GDM1 (cell line): ENCODE results near the gene ELOVL3.
A peak's percentile ranks its signal among the peaks of the same experiment; 100 is the strongest.
"Not testable (repeated sequence)": the region's sequence is repeated elsewhere in the genome, so short reads cannot be mapped to it uniquely, and the experiment has no call there.

Experiments used
- DNase-seq: peaks from one replicate; lab custom pipeline; 2025; lab: John Stamatoyannopoulos, UW

ELOVL3 gene, protein sequence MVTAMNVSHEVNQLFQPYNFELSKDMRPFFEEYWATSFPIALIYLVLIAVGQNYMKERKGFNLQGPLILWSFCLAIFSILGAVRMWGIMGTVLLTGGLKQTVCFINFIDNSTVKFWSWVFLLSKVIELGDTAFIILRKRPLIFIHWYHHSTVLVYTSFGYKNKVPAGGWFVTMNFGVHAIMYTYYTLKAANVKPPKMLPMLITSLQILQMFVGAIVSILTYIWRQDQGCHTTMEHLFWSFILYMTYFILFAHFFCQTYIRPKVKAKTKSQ

DNA sequence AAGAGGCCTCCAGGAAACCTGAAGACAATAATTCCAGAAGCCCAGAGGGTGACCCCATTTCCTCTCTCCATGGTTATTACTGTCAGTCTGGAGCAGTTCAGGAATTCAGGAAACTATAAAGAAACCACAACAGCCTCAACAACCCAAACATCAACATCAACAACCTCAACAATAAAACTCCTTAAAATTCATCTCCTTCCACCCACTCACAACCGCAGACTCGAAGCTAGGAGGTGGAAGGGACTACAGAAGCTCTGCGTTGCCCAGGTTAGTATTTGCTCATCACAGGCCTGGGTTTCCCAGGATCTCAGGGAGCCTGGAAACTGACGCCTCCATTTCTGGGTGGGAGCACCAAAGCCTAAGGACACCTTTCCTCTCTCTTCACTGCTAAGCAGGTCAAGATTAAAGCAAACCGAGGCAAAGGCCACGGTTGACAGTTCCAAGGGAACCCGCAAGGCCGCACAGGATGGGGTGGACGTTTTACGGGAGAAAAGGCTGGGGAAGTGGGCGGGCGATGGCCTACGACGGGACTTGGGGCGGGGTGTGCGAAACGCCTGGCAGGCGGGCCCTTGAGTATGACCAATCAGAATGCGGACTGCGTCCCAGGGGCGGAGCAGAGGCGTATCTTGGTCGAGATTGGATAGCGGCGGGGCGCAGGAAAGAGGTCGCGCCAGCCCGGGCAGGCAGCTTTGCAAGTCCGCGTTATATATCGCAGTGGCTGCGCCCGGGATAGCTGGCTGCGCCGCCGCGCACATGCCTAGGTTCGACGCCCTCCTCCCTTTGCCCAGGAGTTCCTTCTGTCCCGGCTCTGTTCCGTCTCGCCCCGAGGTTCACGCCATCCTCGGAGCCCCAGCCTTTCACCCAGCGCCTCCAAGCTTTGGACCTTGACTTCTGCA is at the start of gene ELOVL3:
Gene ELOVL3 (plus strand): TSS at position 654 of the 896 bp plus-strand sequence. CDS start 250 bp downstream, outside the sequence.
- DNase-seq: peak; percentile 77

DNA sequence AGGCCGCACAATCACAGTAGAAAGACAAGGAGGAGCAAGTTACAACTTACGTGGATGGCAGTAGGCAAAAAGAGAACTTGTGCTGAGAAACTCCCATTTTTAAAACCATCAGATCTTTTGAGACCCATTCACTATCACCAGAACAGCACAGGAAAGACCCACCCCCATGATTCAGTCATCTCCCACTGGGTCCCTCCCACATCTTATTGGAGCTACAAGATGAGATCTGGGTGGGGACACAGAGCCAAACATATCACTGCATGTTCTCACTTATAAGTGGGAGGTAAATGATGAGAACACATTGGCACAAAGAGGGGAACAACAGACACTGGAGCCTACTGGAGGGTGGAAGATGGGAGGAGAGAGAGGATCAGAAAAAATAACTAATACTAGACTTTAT is 41.5 kb upstream of the ELOVL3 start:
- DNase-seq: no peak

DNA sequence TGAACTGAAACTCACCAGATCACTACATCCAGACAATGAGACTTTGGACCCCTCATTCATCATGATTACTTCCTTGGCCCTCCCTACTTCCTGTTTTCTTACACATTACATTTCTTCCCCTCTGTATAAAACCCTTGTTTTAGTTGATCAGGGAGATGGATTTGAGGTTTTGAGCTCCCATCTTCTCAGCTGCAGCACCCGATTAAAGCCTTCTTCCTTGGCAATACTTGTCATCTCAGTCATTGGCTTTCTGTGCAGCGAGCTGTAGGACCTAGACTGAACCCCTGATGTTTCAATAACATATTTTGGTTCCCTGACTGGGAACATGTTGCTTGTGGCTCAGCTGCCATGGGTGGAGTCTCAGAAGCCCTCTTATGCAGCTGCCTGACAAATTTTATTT is 40.8 kb upstream of the ELOVL3 start:
- DNase-seq: no peak

- DNase-seq: no peak
Measured at GRCh38 chr10:102185811-102186527, 40.1 kb upstream of the ELOVL3 start.

GRCh38 chr10:102188298-102188940 is 37.7 kb upstream of the ELOVL3 start:
- no peak for DNase-seq

DNA sequence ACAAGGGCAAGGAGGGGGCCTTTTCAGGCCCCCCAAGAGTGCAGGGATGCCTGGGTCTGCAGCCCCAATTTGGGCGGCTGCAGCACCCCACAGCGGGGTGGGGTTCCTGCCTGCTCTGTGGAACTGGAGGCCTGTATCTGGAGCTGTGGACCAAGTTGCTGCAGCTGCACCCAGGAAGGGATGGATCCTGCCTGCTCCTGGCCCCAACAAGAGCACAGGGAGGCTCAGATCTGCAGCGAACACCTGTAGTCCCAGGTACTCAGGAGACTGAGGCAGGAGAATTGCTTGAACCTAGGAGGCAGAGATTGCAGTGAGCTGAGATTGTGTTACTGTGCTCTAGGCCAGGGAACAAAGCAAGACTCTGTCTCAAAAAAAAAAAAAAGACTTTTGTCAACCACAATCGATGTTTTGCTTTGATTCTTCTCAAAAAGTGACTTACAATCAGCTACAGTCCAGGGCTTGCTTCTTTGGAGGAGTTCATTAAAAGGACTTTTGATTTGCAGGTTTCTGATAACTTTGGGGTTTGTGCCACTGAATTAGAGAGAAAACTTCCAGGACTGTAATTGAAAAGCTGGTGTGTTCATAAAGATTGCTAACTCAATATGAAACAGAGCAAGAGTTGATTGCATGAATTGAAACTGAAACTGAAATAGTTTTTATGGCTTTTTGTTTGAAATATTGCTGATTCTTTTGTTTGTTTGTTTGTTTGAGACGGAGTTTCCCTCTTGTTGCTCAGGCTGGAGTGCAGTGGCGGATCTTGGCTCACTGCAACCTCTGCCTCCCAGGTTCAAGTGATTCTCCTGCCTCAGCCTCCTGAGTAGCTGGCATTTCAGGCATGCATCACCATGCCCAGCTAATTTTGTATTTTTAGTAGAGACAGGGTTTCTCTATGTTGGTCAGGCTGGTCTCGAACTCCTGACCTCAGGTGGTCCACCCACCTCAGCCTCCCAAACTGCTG is 36.9 kb upstream of the ELOVL3 start:
- DNase-seq: not testable (repeated sequence)

- no peak for DNase-seq
Measured at GRCh38 chr10:102191956-102192355, 34.1 kb upstream of the ELOVL3 start.

GRCh38 chr10:102195296-102195870 is 30.7 kb upstream of the ELOVL3 start:
- DNase-seq: no peak

- DNase-seq: no peak
Measured at GRCh38 chr10:102196893-102197292, 29.2 kb upstream of the ELOVL3 start.

- DNase-seq: no peak
Measured at GRCh38 chr10:102198027-102198426, 28.1 kb upstream of the ELOVL3 start.

- DNase-seq: no peak
Measured at GRCh38 chr10:102200751-102201640, 25.1 kb upstream of the ELOVL3 start.

DNA sequence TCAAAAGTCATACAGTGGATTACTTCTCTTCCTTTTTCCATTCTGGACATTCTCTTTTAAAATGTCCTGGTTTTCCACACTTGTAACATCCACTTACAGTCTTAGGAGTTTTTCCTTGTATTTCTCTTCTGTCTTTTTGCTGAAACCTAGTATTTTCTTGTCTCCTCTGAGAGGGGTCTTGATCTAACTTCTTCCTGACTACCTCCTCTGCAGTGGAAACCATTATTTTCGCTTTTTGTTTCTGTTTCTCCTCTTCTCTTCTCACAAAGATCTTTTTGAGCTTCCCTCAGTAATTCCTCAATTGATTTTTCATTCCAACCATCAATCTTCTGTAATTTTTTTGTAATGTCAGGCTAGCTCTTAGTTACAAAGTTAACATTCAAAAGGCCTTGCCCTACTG is 23.7 kb upstream of the ELOVL3 start:
- no peak for DNase-seq

DNA sequence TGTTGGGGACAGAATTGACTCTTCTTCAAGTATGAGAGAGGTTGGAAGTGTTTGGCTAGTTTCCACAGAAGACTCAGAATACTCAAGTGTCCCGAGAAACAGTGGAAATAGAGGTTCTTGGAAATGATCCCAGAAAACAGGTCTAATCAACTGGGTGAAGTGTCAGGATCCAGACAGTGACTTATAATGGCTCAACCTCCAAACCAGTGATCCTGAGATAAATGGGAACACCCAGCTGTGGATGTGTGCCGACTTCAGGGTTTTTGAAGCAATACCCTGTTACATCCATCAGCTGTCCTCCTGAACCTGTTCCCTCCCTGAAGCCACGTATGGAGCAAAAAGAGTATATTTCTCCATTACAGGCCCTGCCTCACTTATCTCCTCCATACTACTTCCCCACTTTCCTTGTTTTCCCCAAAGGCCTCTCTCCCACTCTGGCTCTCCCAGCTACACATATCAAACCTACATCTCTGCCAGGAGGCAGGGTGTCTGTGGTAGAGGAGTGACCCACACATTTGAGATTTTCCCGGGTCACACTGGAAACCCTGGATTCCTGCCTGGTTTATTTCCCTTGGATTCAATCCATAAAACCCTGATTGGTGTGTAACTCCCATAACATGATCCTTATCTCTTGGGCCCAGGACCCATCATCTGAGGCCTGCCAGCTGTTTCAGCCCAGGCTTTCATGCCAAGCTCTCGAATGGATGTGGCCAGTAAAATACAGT is 17.6 kb upstream of the ELOVL3 start:
- DNase-seq: no peak

GRCh38 chr10:102211615-102212299 is 14.3 kb upstream of the ELOVL3 start:
- DNase-seq: no peak

- peak; percentile 19 for DNase-seq
Measured at GRCh38 chr10:102213599-102213998, 12.5 kb upstream of the ELOVL3 start.

GRCh38 chr10:102219370-102219769 is 6.7 kb upstream of the ELOVL3 start:
- no peak for DNase-seq

- DNase-seq: no peak
Measured at GRCh38 chr10:102220612-102221011, 5.5 kb upstream of the ELOVL3 start.

GRCh38 chr10:102222797-102223196 is 3.3 kb upstream of the ELOVL3 start:
- no peak for DNase-seq
